SK-N-SH (cell line): ENCODE data around the gene C1RL. TPM values are rescaled to one million over a fixed set of nuclear protein-coding genes. Genes with fewer than 3 reads are reported as not detected.

ENCODE experiments used
- CTCF ChIA-PET: fragments of 300-600, 350-600 bp; formaldehyde crosslinking; extraction: SDS; loops from one replicate; lab custom pipeline; 2021; lab: Yijun Ruan, JAX
- POLR2A ChIA-PET: fragments of 350-600 bp; sonication (Branson Sonifier 250); formaldehyde crosslinking; extraction: SDS; loops from one replicate; lab custom pipeline; 2020; ENCODE audit warnings: antibody characterized with exemption, inconsistent platforms; lab: Yijun Ruan, JAX
- DNase-seq: peaks from one replicate; pipeline ENCODE4 v3.0.0; 2012
- H2AFZ ChIP-seq: fragments of 200-600 bp; sonication (generic); 2 replicates; pipeline ENCODE4 v1.8.1; 2016; ENCODE audit warnings: antibody characterized with exemption, mild to moderate bottlenecking, low read depth
- H3F3A ChIP-seq: fragments of 200-600 bp; sonication (generic); replicated peaks from 2 replicates; pipeline ENCODE3; 2016; ENCODE audit warnings: antibody characterized with exemption, mild to moderate bottlenecking; ENCODE audit not compliant: insufficient read depth
- H3K27ac ChIP-seq, 2 experiments: fragments of 200-500 bp in 1 of 2; fragments of 200-600 bp in 1 of 2; sonication (Bioruptor generic) in 1 of 2; sonication (generic), shearing (Covaris generic) in 1 of 2; 2 replicates each; pipeline versions ENCODE4 v1.5.1 to v1.6.1; 2014 to 2016; ENCODE audit warnings: low read depth in 2 of 2, inconsistent platforms in 1 of 2, low read length in 1 of 2, mild to moderate bottlenecking in 1 of 2, mixed read lengths in 1 of 2
- H3K27me3 ChIP-seq: fragments of 200-600 bp; sonication (generic), shearing (Covaris generic); 2 replicates; pipeline ENCODE4 v1.6.1; 2016; ENCODE audit warnings: mixed run types; ENCODE audit not compliant: insufficient read depth
- H3K36me3 ChIP-seq, 2 experiments: fragments of 200-500 bp in 1 of 2; fragments of 200-600 bp in 1 of 2; sonication (Bioruptor generic) in 1 of 2; sonication (generic) in 1 of 2; replicated peaks in 1 of 2; 2 replicates each; pipeline versions ENCODE3 to v1.5.1; 2014 to 2016; ENCODE audit warnings: low read length in 1 of 2, mild to moderate bottlenecking in 1 of 2; ENCODE audit not compliant: insufficient read depth in 2 of 2, control insufficient read depth in 1 of 2
- H3K4me1 ChIP-seq, 2 experiments: fragments of 200-500 bp in 1 of 2; fragments of 200-600 bp in 1 of 2; sonication (Bioruptor generic) in 1 of 2; sonication (generic), shearing (Covaris generic) in 1 of 2; 2 replicates each; pipeline versions ENCODE4 v1.5.1 to v1.6.1; 2014 to 2016; ENCODE audit warnings: low read depth in 1 of 2, low read length in 1 of 2, mixed run types in 1 of 2; ENCODE audit not compliant: insufficient read depth in 2 of 2, control insufficient read depth in 1 of 2
- H3K4me2 ChIP-seq: fragments of 200-600 bp; sonication (generic), shearing (Covaris generic); 2 replicates; pipeline ENCODE4 v1.6.1; 2017; ENCODE audit warnings: mixed run types
- H3K4me3 ChIP-seq, 2 experiments: fragments of 200-500 bp in 1 of 2; fragments of 200-600 bp in 1 of 2; sonication (Bioruptor generic) in 1 of 2; sonication (generic), shearing (Covaris generic) in 1 of 2; 2 replicates each; pipeline versions ENCODE4 v1.5.1 to v1.8.1; 2014 to 2016; ENCODE audit warnings: low read depth in 2 of 2, inconsistent platforms in 1 of 2, low read length in 1 of 2, mild to moderate bottlenecking in 1 of 2, mixed read lengths in 1 of 2, moderate library complexity in 1 of 2
- H3K79me2 ChIP-seq: fragments of 200-600 bp; sonication (generic); 2 replicates; pipeline ENCODE4 v1.8.1; 2017; ENCODE audit warnings: mild to moderate bottlenecking; ENCODE audit not compliant: insufficient read depth
- H3K9ac ChIP-seq: fragments of 200-600 bp; sonication (generic); 2 replicates; pipeline ENCODE4 v1.6.1; 2017; ENCODE audit warnings: mixed run types
- H3K9me2 ChIP-seq: fragments of 200-600 bp; sonication (generic); 2 replicates; pipeline ENCODE4 v1.6.1; 2017; ENCODE audit warnings: mixed run types
- H3K9me3 ChIP-seq: fragments of 200-600 bp; sonication (generic); 2 replicates; pipeline ENCODE4 v1.6.1; 2017; ENCODE audit warnings: mixed run types, mild to moderate bottlenecking, moderate library complexity
- H4K20me1 ChIP-seq: fragments of 200-600 bp; sonication (generic); 2 replicates; pipeline ENCODE4 v1.6.1; 2017; ENCODE audit warnings: mild to moderate bottlenecking, mixed run types; ENCODE audit not compliant: insufficient read depth
- CHD2 ChIP-seq: fragments of 150-350 bp; IDR thresholded peaks from 2 replicates; pipeline ENCODE4 v1.6.1; 2018; ENCODE audit warnings: low read length; ENCODE audit not compliant: partially characterized antibody
- EP300 ChIP-seq, 2 experiments: IDR thresholded peaks; 2 replicates each; pipeline versions ENCODE4 v1.4.0 to v1.6.1; 2012; ENCODE audit warnings: borderline replicate concordance in 1 of 2, low read depth in 1 of 2, low read length in 1 of 2
- FOSL2 ChIP-seq: IDR thresholded peaks from 2 replicates; pipeline ENCODE4 v1.4.0; 2012; ENCODE audit warnings: low read depth, mild to moderate bottlenecking, moderate library complexity, borderline replicate concordance
- FOXM1 ChIP-seq: IDR thresholded peaks from 2 replicates; pipeline ENCODE4 v1.4.0; 2012; ENCODE audit warnings: low read depth, mild to moderate bottlenecking
- GATA2 ChIP-seq: sonication (generic); formaldehyde crosslinking; IDR thresholded peaks from 2 replicates; pipeline ENCODE4 v1.5.0; 2020; ENCODE audit warnings: mild to moderate bottlenecking, missing genetic modification reagents
- JUND ChIP-seq: IDR thresholded peaks from 2 replicates; pipeline ENCODE4 v1.4.0; 2012
- MEF2A ChIP-seq: IDR thresholded peaks from 2 replicates; pipeline ENCODE4 v1.4.0; 2012; ENCODE audit warnings: low read depth, borderline replicate concordance
- NFIC ChIP-seq: IDR thresholded peaks from 2 replicates; pipeline ENCODE4 v1.4.0; 2012; ENCODE audit warnings: borderline replicate concordance
- PBX3 ChIP-seq: IDR thresholded peaks from 2 replicates; pipeline ENCODE4; 2012
- POLR2AphosphoS5 ChIP-seq: IDR thresholded peaks from 2 replicates; pipeline ENCODE4 v1.6.1; 2012; ENCODE audit warnings: low read depth, low read length
- RAD21 ChIP-seq: IDR thresholded peaks from 2 replicates; pipeline ENCODE4 v1.6.1; 2012; ENCODE audit warnings: mild to moderate bottlenecking, low read length
- REST ChIP-seq: IDR thresholded peaks from 2 replicates; pipeline ENCODE4 v1.6.1; 2012; ENCODE audit warnings: mild to moderate bottlenecking, low read depth, low read length, moderate library complexity
- SMC3 ChIP-seq: IDR thresholded peaks from 2 replicates; pipeline ENCODE4 v1.6.1; 2012; ENCODE audit warnings: low read depth, low read length, improper control_type of control experiment
- TAF1 ChIP-seq: IDR thresholded peaks from 2 replicates; pipeline ENCODE4 v1.6.1; 2012; ENCODE audit warnings: low read depth, mild to moderate bottlenecking, low read length, moderate library complexity, borderline replicate concordance
- YY1 ChIP-seq: IDR thresholded peaks from 2 replicates; pipeline ENCODE4 v1.4.0; 2012; ENCODE audit warnings: low read depth, mild to moderate bottlenecking
- ZBTB33 ChIP-seq: IDR thresholded peaks from 2 replicates; pipeline ENCODE4 v1.4.0; 2012; ENCODE audit warnings: low read depth, borderline replicate concordance
- WGBS: methylation state at CpG from one replicate; pipeline ENCODE4 v1.1.6; 2017; ENCODE audit warnings: low lambda C conversion rate; 5-methylcytosine and 5-hydroxymethylcytosine counted together
- polyA plus RNA-seq, 3 experiments: library from polyadenylated mRNA; depleted of rRNA; stranded (reverse); fragments of >200 nt; gene quantifications; 2 replicates each; pipeline ENCODE4 v1.2.3, GENCODE V29; 2012
- TF ChIP-seq, protein P1 (sequence below): fragments of 150-350 bp; IDR thresholded peaks from 2 replicates; pipeline ENCODE4 v1.6.1; 2016; ENCODE audit warnings: mild to moderate bottlenecking, low read depth, low read length

Gene C1RL
- polyA plus RNA-seq, 1 of the 3 experiments (the other 2 are of a cell fraction) = 8.3 TPM

DNA sequence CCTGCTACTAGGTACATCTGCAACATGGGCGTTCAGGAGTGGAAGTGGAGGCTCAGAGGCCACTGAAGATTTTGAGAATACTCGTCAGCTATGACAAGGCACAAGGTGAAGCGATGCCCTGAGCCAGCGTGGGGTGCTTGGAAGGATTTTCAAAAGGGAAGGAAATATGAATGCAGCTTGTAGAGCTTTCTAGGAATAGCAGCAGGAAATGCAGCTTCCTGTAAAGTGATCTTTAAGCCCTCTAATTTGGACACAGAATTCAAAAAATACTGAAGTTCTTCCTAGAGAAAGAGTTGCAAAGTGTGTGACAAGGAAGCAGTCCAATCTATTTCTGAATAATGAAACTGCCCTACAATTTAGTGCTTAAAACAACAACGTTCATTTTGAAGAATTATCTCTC is 61.7 kb downstream of the C1RL start:
- Histone ChIP-seq H3K9me2 (no peaks in the 10 kb centered on the region), H3K9ac (no peak overlapping the region), H3K4me1 (no peaks in the 10 kb centered on the region), H3K4me2 (no peak overlapping the region), H3K4me3 (no peak overlapping the region), H3K36me3 (no peaks in the 10 kb centered on the region), H3K9me3 (no peaks in the 10 kb centered on the region), H3K79me2 (no peaks in the 10 kb centered on the region), H3K27ac (no peak overlapping the region), H3F3A (no peaks in the 10 kb centered on the region), H4K20me1 (no peaks in the 10 kb centered on the region), H2AFZ (no peak overlapping the region), H3K27me3 (no peaks in the 10 kb centered on the region)
- 65% methylated on average over 5 of the region's 5 CpGs for WGBS
- CTCF ChIA-PET = no interaction called here
- TF ChIP-seq SMC3 (no peak), YY1 (no peak), FOXM1 (no peak), MEF2A (no peak), POLR2AphosphoS5 (no peak), JUND (no peak), GATA2 (CRISPR knock-in tag) (no peak), CHD2 (no peak), NFIC (no peak), PBX3 (no peak)
- TF ChIP-seq, protein P1, sequence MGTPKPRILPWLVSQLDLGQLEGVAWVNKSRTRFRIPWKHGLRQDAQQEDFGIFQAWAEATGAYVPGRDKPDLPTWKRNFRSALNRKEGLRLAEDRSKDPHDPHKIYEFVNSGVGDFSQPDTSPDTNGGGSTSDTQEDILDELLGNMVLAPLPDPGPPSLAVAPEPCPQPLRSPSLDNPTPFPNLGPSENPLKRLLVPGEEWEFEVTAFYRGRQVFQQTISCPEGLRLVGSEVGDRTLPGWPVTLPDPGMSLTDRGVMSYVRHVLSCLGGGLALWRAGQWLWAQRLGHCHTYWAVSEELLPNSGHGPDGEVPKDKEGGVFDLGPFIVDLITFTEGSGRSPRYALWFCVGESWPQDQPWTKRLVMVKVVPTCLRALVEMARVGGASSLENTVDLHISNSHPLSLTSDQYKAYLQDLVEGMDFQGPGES = no peak
- POLR2A ChIA-PET = no interaction called here
- DNase-seq = no peak

DNA sequence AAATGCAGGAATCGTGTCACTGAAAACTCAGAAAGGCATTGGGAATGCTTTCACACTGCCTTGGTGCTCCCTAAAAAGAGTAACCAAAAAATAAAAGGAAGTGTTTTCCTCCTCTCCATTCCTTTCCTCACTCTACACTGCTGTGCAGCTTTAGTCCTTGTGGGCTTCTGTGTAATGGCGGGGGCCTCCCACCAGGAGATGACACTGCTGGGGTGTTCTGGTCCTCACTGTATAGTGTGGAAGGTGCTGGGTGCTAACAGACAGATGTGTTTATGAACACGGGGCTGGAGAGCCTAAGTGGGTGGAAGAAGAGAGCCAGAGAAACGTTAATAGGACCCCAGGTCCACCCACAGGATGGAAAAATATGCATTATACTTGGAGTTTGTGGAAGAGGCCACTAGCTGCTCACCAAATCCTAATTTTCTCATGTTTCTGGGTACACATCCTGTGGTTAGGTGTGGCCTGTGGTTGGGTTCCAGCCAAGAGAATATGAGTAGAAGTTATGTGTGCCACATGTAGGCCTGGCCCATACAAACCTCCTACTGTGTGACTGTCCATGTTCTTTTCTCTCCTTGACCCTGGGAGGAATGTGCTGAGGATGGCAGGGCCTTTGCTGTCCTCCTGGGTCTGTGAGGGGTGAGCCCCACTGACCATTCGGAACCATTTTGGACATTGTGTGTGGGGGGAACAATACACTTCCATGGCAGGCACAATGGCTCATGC is 62.5 kb downstream of the C1RL start:
- Histone ChIP-seq H3K4me3 (no peak overlapping the region), H3K27me3 (no peaks in the 10 kb centered on the region), H3K36me3 (no peaks in the 10 kb centered on the region), H3K9me2 (no peaks in the 10 kb centered on the region), H3K9ac (no peak overlapping the region), H2AFZ (no peak overlapping the region), H3K9me3 (no peaks in the 10 kb centered on the region), H3K27ac (no peak overlapping the region), H3K79me2 (no peaks in the 10 kb centered on the region), H3K4me2 (no peak overlapping the region), H3F3A (no peaks in the 10 kb centered on the region), H4K20me1 (no peaks in the 10 kb centered on the region), H3K4me1 (no peaks in the 10 kb centered on the region)
- ChIA-PET CTCF (no interaction called here), POLR2A (no interaction called here)
- no peak for DNase-seq
- 47% methylated on average over 4 of the region's 5 CpGs for WGBS
- no peak for TF ChIP-seq JUND
- no peak for TF ChIP-seq EP300 (IDR thresholded peaks at IDR 0.05; ENCODE audit: borderline replicate concordance in 1 of 2, low read depth in 1 of 2, low read length in 1 of 2)
- no peak for TF ChIP-seq FOXM1
- no peak for TF ChIP-seq TAF1
- TF ChIP-seq NFIC = no peak
- TF ChIP-seq, protein P1 = no peak
- TF ChIP-seq REST = no peak
- no peak for TF ChIP-seq RAD21
- TF ChIP-seq FOSL2 = no peak
- no peak for TF ChIP-seq ZBTB33
